Mammary microvascular endothelial cell (primary cell): ENCODE measurements around the gene PTPN13. TPM values are rescaled to one million over a fixed set of nuclear protein-coding genes. Genes with fewer than 3 reads are reported as not detected.

ENCODE experiments used
- total RNA-seq: library from RNA; depleted of rRNA; stranded (reverse); fragments of >200 nt; gene quantifications from 2 replicates; pipeline ENCODE4 v1.2.3, GENCODE V29; 2015

Gene PTPN13
- total RNA-seq: 0.15 and 0.27 TPM in 2 replicates

GRCh38 chr4:86593688-86594558, at the start of gene PTPN13:
Gene PTPN13, plus strand, starts transcription at chr4:86594315. Its CDS starts 40,942 bp downstream, at chr4:86635257.

DNA sequence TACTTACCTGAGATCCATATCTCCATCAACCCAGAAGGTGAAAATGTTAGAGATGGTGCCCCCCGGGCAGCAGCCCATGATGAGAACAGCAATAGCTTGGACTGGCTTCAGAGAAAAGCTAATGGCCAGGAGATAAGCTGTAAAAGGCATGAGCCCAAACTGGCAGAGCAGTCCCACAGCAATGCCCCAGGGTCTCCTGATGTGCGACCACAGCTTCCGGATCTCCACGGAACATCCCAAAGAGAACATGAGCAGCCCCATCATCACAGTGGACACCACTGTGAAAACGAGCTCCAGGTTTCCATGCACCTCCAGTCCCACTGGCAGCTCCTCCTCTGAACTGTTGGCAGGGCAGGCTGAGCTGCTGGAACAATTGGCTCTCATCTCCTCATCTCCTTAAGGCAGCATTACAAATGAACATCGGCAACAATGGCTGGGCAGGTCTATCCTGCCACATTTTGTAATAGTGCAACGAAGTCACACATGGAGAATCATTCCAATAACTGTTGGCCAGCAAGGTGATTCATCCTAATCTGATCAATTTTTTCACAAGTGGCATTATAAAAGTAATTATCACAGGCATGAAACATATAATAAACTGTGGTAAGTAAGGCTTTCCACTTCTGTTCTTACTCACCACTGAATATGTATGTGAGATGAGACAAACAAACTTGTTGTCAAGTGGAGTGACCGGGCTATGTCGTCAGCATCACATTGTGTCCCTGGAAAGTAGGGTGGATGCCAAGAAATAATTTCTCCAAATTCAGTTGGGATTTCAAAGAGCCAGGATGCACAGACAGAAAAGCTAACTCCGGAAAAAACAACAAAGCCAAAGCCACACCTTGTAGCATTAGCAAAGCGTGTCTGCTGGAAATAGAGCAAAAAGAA, 254.9 kb downstream of the PTPN13 start, which contains the start of gene SLC10A6:
Gene SLC10A6 (minus strand): TSS at position 653 of the 888 bp plus-strand sequence. CDS start 269 bp downstream, at position 384.

Other genes starting within 250 kb of the PTPN13 start
- gene MAPK10, start 234.3 kb upstream of the PTPN13 start, total RNA-seq: 0.07 TPM in 1 of 2 replicates, not detected in the other